GM12872 (cell line): ENCODE measurements around the gene CNTNAP2.

Experiments
- TF ChIP-seq, protein P1 (sequence below): IDR thresholded peaks from 3 replicates; pipeline ENCODE4 v1.5.1; 2011; ENCODE audit warnings: low read depth, mild to moderate bottlenecking, low read length, moderate library complexity; ENCODE audit not compliant: insufficient read depth

CNTNAP2 gene

GRCh38 chr7:148242294-148242821, 2125.8 kb downstream of the CNTNAP2 start:
- TF ChIP-seq, protein P1, sequence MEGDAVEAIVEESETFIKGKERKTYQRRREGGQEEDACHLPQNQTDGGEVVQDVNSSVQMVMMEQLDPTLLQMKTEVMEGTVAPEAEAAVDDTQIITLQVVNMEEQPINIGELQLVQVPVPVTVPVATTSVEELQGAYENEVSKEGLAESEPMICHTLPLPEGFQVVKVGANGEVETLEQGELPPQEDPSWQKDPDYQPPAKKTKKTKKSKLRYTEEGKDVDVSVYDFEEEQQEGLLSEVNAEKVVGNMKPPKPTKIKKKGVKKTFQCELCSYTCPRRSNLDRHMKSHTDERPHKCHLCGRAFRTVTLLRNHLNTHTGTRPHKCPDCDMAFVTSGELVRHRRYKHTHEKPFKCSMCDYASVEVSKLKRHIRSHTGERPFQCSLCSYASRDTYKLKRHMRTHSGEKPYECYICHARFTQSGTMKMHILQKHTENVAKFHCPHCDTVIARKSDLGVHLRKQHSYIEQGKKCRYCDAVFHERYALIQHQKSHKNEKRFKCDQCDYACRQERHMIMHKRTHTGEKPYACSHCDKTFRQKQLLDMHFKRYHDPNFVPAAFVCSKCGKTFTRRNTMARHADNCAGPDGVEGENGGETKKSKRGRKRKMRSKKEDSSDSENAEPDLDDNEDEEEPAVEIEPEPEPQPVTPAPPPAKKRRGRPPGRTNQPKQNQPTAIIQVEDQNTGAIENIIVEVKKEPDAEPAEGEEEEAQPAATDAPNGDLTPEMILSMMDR, result peak; percentile 88

DNA sequence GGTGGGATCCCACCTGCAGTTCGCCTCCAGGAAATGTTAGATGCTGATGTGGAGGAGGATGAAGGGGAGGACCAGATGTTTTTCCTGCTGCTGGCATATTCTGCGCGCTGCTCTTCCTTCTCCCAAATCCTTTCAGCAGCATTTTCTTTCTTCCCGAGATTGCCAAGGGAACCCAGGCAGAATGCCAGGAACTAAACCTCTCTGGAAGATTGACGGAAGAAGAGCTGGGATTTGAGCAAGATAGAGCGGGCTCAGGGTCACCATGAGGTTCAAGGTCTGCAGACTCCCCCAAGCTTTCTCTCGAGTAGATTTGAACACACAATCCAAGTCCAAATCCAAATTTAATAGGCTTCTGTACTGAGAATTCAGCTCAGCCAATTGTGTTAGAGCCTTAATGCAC, 2128.8 kb downstream of the CNTNAP2 start:
- TF ChIP-seq, protein P1, result no peak

DNA sequence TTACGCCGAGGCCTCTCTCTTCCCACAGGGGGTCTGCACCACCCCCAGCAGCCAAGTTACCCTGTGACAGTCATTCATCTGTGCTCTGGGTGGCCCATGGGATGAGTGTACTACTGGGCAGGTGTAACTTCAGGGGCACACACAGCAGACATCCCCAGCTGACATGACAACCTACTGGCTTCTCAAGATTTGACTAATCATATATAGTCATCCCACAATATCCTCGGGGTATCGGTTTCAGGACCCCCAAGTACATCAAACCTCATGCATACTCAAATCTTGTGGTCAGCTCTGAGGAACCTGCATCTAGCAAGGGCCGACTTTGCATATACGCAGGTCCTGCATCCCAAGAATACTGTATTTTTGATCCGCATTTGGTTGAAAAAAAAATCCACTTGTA, 2137.0 kb downstream of the CNTNAP2 start:
- TF ChIP-seq, protein P1, result no peak

DNA sequence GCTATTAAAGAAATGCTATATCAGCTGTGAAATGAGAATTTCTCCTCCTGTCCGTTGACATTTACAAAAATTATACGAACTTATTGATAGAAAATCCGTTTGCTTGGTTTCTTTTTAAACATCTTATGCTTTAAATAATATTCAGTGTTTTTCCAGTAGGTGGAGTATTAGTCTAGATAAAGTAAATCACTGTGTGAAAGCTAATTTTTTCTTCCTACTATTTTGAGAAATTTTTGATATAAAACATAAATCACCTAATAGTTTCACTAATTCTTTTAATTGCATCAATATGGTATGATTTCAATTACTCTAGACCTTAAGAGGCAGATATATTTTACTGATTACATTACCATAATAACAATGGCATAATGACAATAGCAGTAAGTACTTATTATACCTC, 2138.7 kb downstream of the CNTNAP2 start:
- TF ChIP-seq, protein P1, result no peak

DNA sequence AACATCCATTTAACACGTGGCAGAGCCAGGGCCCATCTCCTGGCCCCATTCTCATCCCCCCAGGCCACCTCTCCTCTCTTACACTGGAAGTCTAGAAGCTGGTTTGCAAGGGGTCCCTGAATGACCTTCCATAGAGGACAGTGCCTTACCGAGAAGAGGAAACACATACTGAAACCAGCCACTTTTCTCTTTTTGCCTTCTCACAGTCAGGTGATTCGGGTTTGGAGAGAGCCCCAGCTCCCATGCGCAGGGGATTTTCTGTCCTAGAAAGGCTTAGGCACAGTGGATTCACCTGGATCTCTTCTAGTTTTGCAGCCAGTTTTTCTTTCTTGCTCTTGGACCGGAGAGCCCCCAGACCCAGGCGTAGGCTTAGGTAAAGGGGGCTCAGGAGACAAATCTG, 2139.8 kb downstream of the CNTNAP2 start:
- TF ChIP-seq, protein P1, result no peak

DNA sequence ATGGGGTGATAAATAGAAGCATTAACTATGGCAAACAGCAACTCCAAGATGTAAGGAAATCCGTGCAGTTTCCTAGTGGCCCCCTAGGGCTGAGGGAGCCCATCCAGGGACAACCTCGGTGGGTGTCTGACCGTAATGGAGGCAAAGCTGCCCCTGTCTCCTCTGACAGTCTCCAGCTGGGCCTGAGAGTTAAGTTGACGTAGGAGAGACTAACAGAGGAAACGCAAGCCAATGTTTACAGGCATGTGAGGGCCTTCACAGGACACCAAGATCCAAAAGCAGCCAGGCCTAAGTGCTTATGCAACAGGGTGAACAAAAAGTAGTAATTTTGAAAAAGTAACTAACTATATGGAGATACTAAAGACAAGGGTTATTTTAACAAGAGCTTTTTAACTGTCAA, 2144.0 kb downstream of the CNTNAP2 start:
- TF ChIP-seq, protein P1, result no peak

DNA sequence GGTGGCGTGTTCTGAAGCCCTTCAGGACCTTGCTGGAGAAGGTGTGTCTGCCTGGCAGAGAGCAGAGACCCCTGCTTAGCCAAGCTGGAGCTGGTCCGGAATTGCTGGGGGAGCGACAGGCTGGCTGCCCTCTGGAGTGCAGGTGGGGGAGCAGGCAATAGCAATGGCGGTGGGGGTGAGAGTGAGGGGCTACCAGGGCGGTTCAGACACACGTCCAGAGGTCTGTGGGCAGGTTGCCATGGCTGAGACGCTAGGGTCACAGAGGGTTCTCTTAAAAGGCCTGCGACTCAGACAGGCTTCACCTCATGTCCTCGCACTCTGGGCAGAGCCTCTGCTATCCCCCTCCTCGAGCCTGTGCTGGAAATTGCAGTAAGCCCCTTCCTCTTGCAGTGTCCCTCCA, 2144.9 kb downstream of the CNTNAP2 start:
- TF ChIP-seq, protein P1, result no peak
